Astrocyte of the cerebellum (primary cell): ENCODE measurements around the gene PIGK.

Experiments used
- DNase-seq: peaks from one replicate; pipeline ENCODE4 v3.0.0-alpha.2; 2011; ENCODE audit warnings: low read depth
- H3K4me3 ChIP-seq: 2 replicates; pipeline ENCODE4 v1.5.1; 2011; ENCODE audit warnings: mild to moderate bottlenecking, low read depth, low read length, moderate library complexity
- CTCF ChIP-seq: IDR thresholded peaks from 2 replicates; pipeline ENCODE4 v1.5.1; 2012; ENCODE audit warnings: low read length, low read depth, moderate library complexity, mild to moderate bottlenecking; ENCODE audit errors: missing control alignments
- in situ Hi-C: cut with HindIII; loops from 2 replicates; pipeline ENCODE4 v1.10.0; 2017; ENCODE audit warnings: low sequenced_read_pairs

The PIGK gene

GRCh38 chr1:77146270-77146669 lies 73.0 kb downstream of the PIGK start:
- in situ Hi-C loops, result no loop called here
- TF ChIP-seq CTCF, result no peak
- DNase-seq, result no peak
- no peak overlapping the region for H3K4me3 ChIP-seq

GRCh38 chr1:77143529-77144121 lies 75.6 kb downstream of the PIGK start:
- TF ChIP-seq CTCF, result no peak
- no peak overlapping the region for H3K4me3 ChIP-seq
- in situ Hi-C loops, result no loop called here
- DNase-seq, result no peak

GRCh38 chr1:77139389-77139788 lies 79.8 kb downstream of the PIGK start:
- in situ Hi-C loops, result loop anchor here (10.0 kb wide), 1 partner anchor 805 kb away; no protein-coding TSS in a partner anchor
- no peak overlapping the region for H3K4me3 ChIP-seq
- no peak for TF ChIP-seq CTCF
- DNase-seq, result no peak

- no peak for DNase-seq
- TF ChIP-seq CTCF, result no peak
- no peak overlapping the region for H3K4me3 ChIP-seq
- in situ Hi-C loops, result loop anchor here (10.0 kb wide), 1 partner anchor 800 kb away; no protein-coding TSS in a partner anchor
These were observed 84.9 kb downstream of the PIGK start for GRCh38 chr1:77134359-77134758.

GRCh38 chr1:77133731-77134358 lies 85.4 kb downstream of the PIGK start:
- TF ChIP-seq CTCF, result no peak
- DNase-seq, result no peak
- H3K4me3 ChIP-seq, result no peak overlapping the region
- in situ Hi-C loops, result loop anchor here (10.0 kb wide), 1 partner anchor 799 kb away; no protein-coding TSS in a partner anchor

GRCh38 chr1:77126307-77126706 lies 92.9 kb downstream of the PIGK start:
- in situ Hi-C loops, result no loop called here
- no peak overlapping the region for H3K4me3 ChIP-seq
- TF ChIP-seq CTCF, result peak; percentile 75
- DNase-seq, result peak; percentile 76
